Activated CD4-positive, alpha-beta T cell treated with anti-CD3 and anti-CD28 coated beads for 36 hours (primary cell): ENCODE data around the gene PARS2. TPM values are rescaled to one million over a fixed set of nuclear protein-coding genes. Genes with fewer than 3 reads are reported as not detected.

Experiments used
- ATAC-seq: fragments of 200-7000 bp; cut with Tn5 transposase; one replicate; pipeline ENCODE4 v1.10.0; 2021; ENCODE audit warnings: mild to moderate bottlenecking, moderate library complexity
- CTCF ChIA-PET: fragments of 350-600 bp; sonication (Branson Sonifier 250); formaldehyde crosslinking; loops from one replicate; lab custom pipeline; 2021; ENCODE audit warnings: antibody characterized with exemption; lab: Charles Lee
- POLR2A ChIA-PET: fragments of 350-600 bp; sonication (Branson Sonifier 250); formaldehyde crosslinking; loops from one replicate; lab custom pipeline; 2021; ENCODE audit warnings: antibody characterized with exemption, inconsistent platforms; lab: Charles Lee
- DNase-seq: peaks from one replicate; pipeline ENCODE4 v3.0.0-alpha.2; 2020
- H3K27ac Mint-ChIP-seq: one replicate; pipeline ENCODE4 v1.8.0; 2021; ENCODE audit warnings: mixed read lengths
- H3K27me3 Mint-ChIP-seq: one replicate; pipeline ENCODE4 v1.8.0; 2021; ENCODE audit warnings: mixed read lengths
- H3K36me3 Mint-ChIP-seq: one replicate; pipeline ENCODE4 v1.8.0; 2021; ENCODE audit warnings: low read depth, mixed read lengths
- H3K4me1 Mint-ChIP-seq: one replicate; pipeline ENCODE4 v1.8.0; 2021; ENCODE audit warnings: mixed read lengths
- H3K4me3 Mint-ChIP-seq: one replicate; pipeline ENCODE4 v1.8.0; 2021; ENCODE audit warnings: mild to moderate bottlenecking, moderate library complexity, mixed read lengths
- H3K9me3 Mint-ChIP-seq: one replicate; pipeline ENCODE4 v1.8.0; 2021; ENCODE audit warnings: low read depth, mixed read lengths
- intact Hi-C, 2 experiments: fragments of 100-400 bp; cut with DNase I in 1 of 2; cut with micrococcal nuclease in 1 of 2; formaldehyde crosslinking; loops; one replicate each; pipeline versions ENCODE4 v1.14.2 to v1.15.1; 2022 to 2024; cut with DNase I, micrococcal nuclease
- total RNA-seq, 2 experiments: library from RNA; stranded (reverse); gene quantifications; one replicate each; pipeline ENCODE4 v1.2.3, GENCODE V29; 2021

PARS2 gene
- total RNA-seq, 2 experiments from 2014 or later, result 6.3 to 6.8 TPM

- Mint-ChIP-seq H3K36me3 (peaks cover 62% of the 10 kb centered on the region), H3K9me3 (no peaks in the 10 kb centered on the region), H3K27ac (peak overlapping the region; percentile 75), H3K27me3 (no peaks in the 10 kb centered on the region), H3K4me1 (no peaks in the 10 kb centered on the region), H3K4me3 (no peak overlapping the region)
- DNase-seq, result no peak
- intact Hi-C loops, result no loop called here
- ATAC-seq, result no peak
- ChIA-PET CTCF (no interaction called here), POLR2A (no interaction called here)
Observed at GRCh38 chr1:54728027-54728426, 36.3 kb downstream of the PARS2 start.

- no peaks in the 10 kb centered on the region for H3K27me3 Mint-ChIP-seq
- no peak for DNase-seq
- ATAC-seq, result no peak
- POLR2A ChIA-PET, result interaction anchor here (0.6 kb wide), 2 partner anchors 10 to 317 kb away, joined by 3 read pairs; no protein-coding TSS in a partner anchor
- no peaks in the 10 kb centered on the region for H3K4me1 Mint-ChIP-seq
- intact Hi-C loops, result no loop called here
- no peaks in the 10 kb centered on the region for H3K9me3 Mint-ChIP-seq
- H3K4me3 Mint-ChIP-seq, result no peak overlapping the region
- CTCF ChIA-PET, result interaction anchor here (0.6 to 1.5 kb wide), 5 partner anchors 9 to 646 kb away, joined by 3 to 8 read pairs (median 3); partner anchors contain the start of genes TTC22 and TTC4
- peaks cover 68% of the 10 kb centered on the region for H3K36me3 Mint-ChIP-seq
- no peak overlapping the region for H3K27ac Mint-ChIP-seq
Observed at GRCh38 chr1:54724771-54725170, 39.6 kb downstream of the PARS2 start.

GRCh38 chr1:54723985-54724384, 40.3 kb downstream of the PARS2 start:
- Mint-ChIP-seq H3K36me3 (peaks cover 68% of the 10 kb centered on the region), H3K27me3 (no peaks in the 10 kb centered on the region), H3K27ac (no peak overlapping the region), H3K4me1 (peaks cover 3% of the 10 kb centered on the region), H3K4me3 (no peak overlapping the region), H3K9me3 (no peaks in the 10 kb centered on the region)
- intact Hi-C loops, result no loop called here
- DNase-seq, result no peak
- ATAC-seq, result no peak
- CTCF ChIA-PET, result interaction anchor here (0.6 to 1.0 kb wide), 4 partner anchors 16 to 645 kb away, joined by 3 to 5 read pairs (median 3); no protein-coding TSS in a partner anchor
- POLR2A ChIA-PET, result no interaction called here

- Mint-ChIP-seq H3K9me3 (no peaks in the 10 kb centered on the region), H3K4me1 (peaks cover 17% of the 10 kb centered on the region), H3K4me3 (no peak overlapping the region), H3K36me3 (peaks cover 72% of the 10 kb centered on the region), H3K27me3 (no peaks in the 10 kb centered on the region), H3K27ac (no peak overlapping the region)
- DNase-seq (no peak), ATAC-seq (no peak)
- intact Hi-C loops, result no loop called here
- POLR2A ChIA-PET, result no interaction called here
- CTCF ChIA-PET, result interaction anchor here (1.1 kb wide), 1 partner anchor 44 kb away, joined by 6 read pairs; no protein-coding TSS in a partner anchor
Observed at GRCh38 chr1:54721719-54722118, 42.6 kb downstream of the PARS2 start.

- H3K4me1 Mint-ChIP-seq, result peaks cover 29% of the 10 kb centered on the region
- H3K27ac Mint-ChIP-seq, result peak overlapping the region; percentile 92
- ChIA-PET CTCF (interaction anchor here (0.5 to 2.7 kb wide), 10 partner anchors 9 to 305 kb away, joined by 3 to 8 read pairs (median 4); a partner anchor contains a TSS), POLR2A (interaction anchor here (0.8 to 1.3 kb wide), 6 partner anchors 16 to 662 kb away, joined by 3 to 4 read pairs (median 3); partner anchors contain the start of gene TTC22)
- H3K4me3 Mint-ChIP-seq, result peak overlapping the region; percentile 85
- peaks cover 33% of the 10 kb centered on the region for H3K36me3 Mint-ChIP-seq
- intact Hi-C loops, result loop anchor here (1.0 to 10.0 kb wide), 10 partner anchors 44 to 1388 kb away; partner anchors contain the start of genes LRP8 (in 1 of the 2), LRRC42 (in 1 of the 2), NDC1 (in 1 of the 2) and PARS2 (in 1 of the 2)
- no peaks in the 10 kb centered on the region for H3K9me3 Mint-ChIP-seq
- DNase-seq (peak; percentile 39), ATAC-seq (peak; percentile 52)
- H3K27me3 Mint-ChIP-seq, result no peaks in the 10 kb centered on the region
Observed at GRCh38 chr1:54716299-54717047, 47.9 kb downstream of the PARS2 start.

- ATAC-seq, result peak; percentile 92
- intact Hi-C loops, result loop anchor here (1.0 to 10.0 kb wide), 15 partner anchors 43 to 1387 kb away; partner anchors contain the start of genes PARS2 (in 2 of the 2), TCEANC2 (in 2 of the 2), TMEM59 (in 2 of the 2) and CYB5RL (in 1 of the 2)
- ChIA-PET CTCF (interaction anchor here (0.8 to 2.7 kb wide), 10 partner anchors 10 to 306 kb away, joined by 3 to 8 read pairs (median 4); partner anchors contain the start of gene TTC22), POLR2A (interaction anchor here (0.6 to 1.3 kb wide), 7 partner anchors 17 to 1484 kb away, joined by 3 to 4 read pairs (median 3); partner anchors contain the start of gene TTC22)
- peak within 1 kb of the TSS; percentile 85 for H3K4me3 Mint-ChIP-seq
- H3K36me3 Mint-ChIP-seq, result peaks cover 29% of the 10 kb centered on the region
- peaks cover 29% of the 10 kb centered on the region for H3K4me1 Mint-ChIP-seq
- no peaks in the 10 kb centered on the region for H3K9me3 Mint-ChIP-seq
- H3K27ac Mint-ChIP-seq, result peak within 1 kb of the TSS; percentile 92
- DNase-seq, result peak; percentile 91
- no peaks in the 10 kb centered on the region for H3K27me3 Mint-ChIP-seq
Observed at GRCh38 chr1:54715493-54716298, 48.6 kb downstream of the PARS2 start, which contains the start of gene TTC4. TTC4 (plus strand) TSS chr1:54715861; CDS start chr1:54715909, 48 bp downstream.

- Mint-ChIP-seq H3K4me3 (peak overlapping the region; percentile 85), H3K9me3 (no peaks in the 10 kb centered on the region), H3K27ac (peak overlapping the region; percentile 44), H3K27me3 (no peaks in the 10 kb centered on the region), H3K36me3 (peaks cover 29% of the 10 kb centered on the region), H3K4me1 (peaks cover 29% of the 10 kb centered on the region)
- no peak for DNase-seq
- intact Hi-C loops, result loop anchor here (1.0 to 10.0 kb wide), 7 partner anchors 49 to 662 kb away; partner anchors contain the start of genes TCEANC2 (in 2 of the 2), TMEM59 (in 2 of the 2), CYB5RL (in 1 of the 2) and DHCR24 (in 1 of the 2)
- ATAC-seq, result no peak
- CTCF ChIA-PET, result interaction anchor here (0.7 to 2.7 kb wide), 6 partner anchors 11 to 1229 kb away, joined by 3 to 8 read pairs (median 4); partner anchors contain the start of gene TTC22
- POLR2A ChIA-PET, result no interaction called here
Observed at GRCh38 chr1:54714881-54715492, 49.3 kb downstream of the PARS2 start.

- H3K4me1 Mint-ChIP-seq, result peaks cover 10% of the 10 kb centered on the region
- CTCF ChIA-PET, result no interaction called here
- H3K27me3 Mint-ChIP-seq, result peaks cover 2% of the 10 kb centered on the region
- intact Hi-C loops, result loop anchor here in 1 of 2 experiments (10.0 kb wide), 1 partner anchor 503 kb away; the partner anchor contains the start of gene USP24
- no peaks in the 10 kb centered on the region for H3K9me3 Mint-ChIP-seq
- POLR2A ChIA-PET, result no interaction called here
- peaks cover 4% of the 10 kb centered on the region for H3K36me3 Mint-ChIP-seq
- no peak overlapping the region for H3K27ac Mint-ChIP-seq
- DNase-seq, result no peak
- ATAC-seq, result no peak
- no peak overlapping the region for H3K4me3 Mint-ChIP-seq
Observed at GRCh38 chr1:54711536-54711935, 52.8 kb downstream of the PARS2 start.

- H3K36me3 Mint-ChIP-seq, result no peaks in the 10 kb centered on the region
- intact Hi-C loops, result loop anchor here in 1 of 2 experiments (10.0 kb wide), 1 partner anchor 504 kb away; the partner anchor contains the start of gene USP24
- H3K4me3 Mint-ChIP-seq, result no peak overlapping the region
- H3K4me1 Mint-ChIP-seq, result peaks cover 6% of the 10 kb centered on the region
- no peak overlapping the region for H3K27ac Mint-ChIP-seq
- no peaks in the 10 kb centered on the region for H3K9me3 Mint-ChIP-seq
- H3K27me3 Mint-ChIP-seq, result peaks cover 2% of the 10 kb centered on the region
- DNase-seq, result no peak
- ChIA-PET CTCF (no interaction called here), POLR2A (no interaction called here)
- ATAC-seq, result no peak
Observed at GRCh38 chr1:54710841-54711240, 53.5 kb downstream of the PARS2 start.

- no peaks in the 10 kb centered on the region for H3K36me3 Mint-ChIP-seq
- no peak overlapping the region for H3K4me3 Mint-ChIP-seq
- H3K9me3 Mint-ChIP-seq, result no peaks in the 10 kb centered on the region
- H3K4me1 Mint-ChIP-seq, result peaks cover 5% of the 10 kb centered on the region
- intact Hi-C loops, result loop anchor here in 1 of 2 experiments (10.0 kb wide), 1 partner anchor 504 kb away; the partner anchor contains the start of gene USP24
- DNase-seq (no peak), ATAC-seq (no peak)
- POLR2A ChIA-PET, result no interaction called here
- CTCF ChIA-PET, result interaction anchor here (0.5 kb wide), 1 partner anchor 381 kb away, joined by 3 read pairs; no protein-coding TSS in a partner anchor
- H3K27ac Mint-ChIP-seq, result no peak overlapping the region
- H3K27me3 Mint-ChIP-seq, result peaks cover 2% of the 10 kb centered on the region
Observed at GRCh38 chr1:54710434-54710833, 53.9 kb downstream of the PARS2 start.
